Kidney (tissue), 14 donors: ENCODE data around the gene GNG7. TPM values are rescaled to one million over a fixed set of nuclear protein-coding genes. Genes with fewer than 3 reads are reported as not detected.
"Not testable (repeated sequence)": the region's sequence is repeated elsewhere in the genome, so short reads cannot be mapped to it uniquely, and the experiment has no call there.

ENCODE experiments used
- DNase-seq, 5 donors: peaks; one replicate each; pipeline ENCODE4 v3.0.0-alpha.2; 2013 to 2020
- FAIRE-seq: peaks from 2 replicates; lab custom pipeline; 2012; peaks lifted over from hg19 to GRCh38; lab: Jason Lieb, UNC
- H3K27ac ChIP-seq, 2 donors: one replicate each; pipeline ENCODE4 v1.7.0; 2013; ENCODE audit warnings: low read depth in 2 of 2, low read length in 2 of 2, inconsistent platforms in 1 of 2
- H3K27me3 ChIP-seq: one replicate; pipeline ENCODE4 v1.7.1; 2013; ENCODE audit warnings: low read length, inconsistent platforms; ENCODE audit not compliant: control insufficient read depth, insufficient read depth
- H3K36me3 ChIP-seq, 3 donors: one replicate each; pipeline versions ENCODE4 v1.7.0 to v1.7.1; 2013; ENCODE audit warnings: low read length in 3 of 3, control low read depth in 1 of 3, inconsistent platforms in 1 of 3; ENCODE audit not compliant: insufficient read depth in 3 of 3, control insufficient read depth in 2 of 3
- H3K4me1 ChIP-seq, 3 donors: one replicate each; pipeline versions ENCODE4 v1.7.0 to v1.7.1; 2013; ENCODE audit warnings: low read length in 3 of 3, inconsistent platforms in 1 of 3, low read depth in 1 of 3; ENCODE audit not compliant: control insufficient read depth in 2 of 3, insufficient read depth in 2 of 3
- H3K4me3 ChIP-seq, 3 donors: one replicate each; pipeline versions ENCODE4 v1.7.0 to v1.8.1; 2013; ENCODE audit warnings: low read length in 3 of 3, control low read depth in 1 of 3, inconsistent platforms in 1 of 3
- H3K9ac ChIP-seq, 3 donors: one replicate each; pipeline versions ENCODE4 v1.7.0 to v1.7.1; 2013; ENCODE audit warnings: low read length in 3 of 3, control low read depth in 1 of 3, inconsistent platforms in 1 of 3
- H3K9me3 ChIP-seq, 3 donors: one replicate each; pipeline versions ENCODE4 v1.7.0 to v1.7.1; 2013; ENCODE audit warnings: low read length in 3 of 3, control low read depth in 1 of 3, inconsistent platforms in 1 of 3; ENCODE audit not compliant: control insufficient read depth in 2 of 3, insufficient read depth in 1 of 3
- intact Hi-C: fragments of 100-400 bp; cut with DNase I; formaldehyde crosslinking; loops from one replicate; pipeline ENCODE4 v1.11.1; 2022
- polyA plus RNA-seq: library from polyadenylated mRNA; stranded (reverse); fragments of 350-450 nt; fragmentation: Illumina TruSeq; extraction: RNeasy Lipid Tissue Mini Kit (QIAGEN cat#74804); gene quantifications from one replicate; pipeline ENCODE4 v1.2.3, GENCODE V29; 2014; ENCODE audit warnings: low read depth, low replicate concordance; ENCODE audit not compliant: insufficient read depth
- total RNA-seq: library from RNA; stranded (reverse); fragmentation: NEBNext Ultra II Directional; extraction: Animal tissue kit (Norgen Biotek cat#: 25700); gene quantifications from one replicate; pipeline ENCODE4 v1.2.1, GENCODE V29; 2021
- TF ChIP-seq, protein P1 (sequence below): IDR thresholded peaks from 3 replicates; pipeline ENCODE4 v1.5.1; 2012; ENCODE audit warnings: mild to moderate bottlenecking, moderate library complexity, borderline replicate concordance; ENCODE audit not compliant: insufficient read depth; ENCODE audit errors: extremely low read depth
- donor health status: control.
- donor health status: control.
- donor health status: control.
- donor health status: control.
- donor health status: control.
- donor health status: DM: yes; HTN: yes; CAD: no.
- donor health status: Normal renal cell carcinoma (clear cell type).

Gene GNG7
- total and polyA plus RNA-seq, 2 donors from 2014 or later: 9.9 to 13.4 TPM

DNA sequence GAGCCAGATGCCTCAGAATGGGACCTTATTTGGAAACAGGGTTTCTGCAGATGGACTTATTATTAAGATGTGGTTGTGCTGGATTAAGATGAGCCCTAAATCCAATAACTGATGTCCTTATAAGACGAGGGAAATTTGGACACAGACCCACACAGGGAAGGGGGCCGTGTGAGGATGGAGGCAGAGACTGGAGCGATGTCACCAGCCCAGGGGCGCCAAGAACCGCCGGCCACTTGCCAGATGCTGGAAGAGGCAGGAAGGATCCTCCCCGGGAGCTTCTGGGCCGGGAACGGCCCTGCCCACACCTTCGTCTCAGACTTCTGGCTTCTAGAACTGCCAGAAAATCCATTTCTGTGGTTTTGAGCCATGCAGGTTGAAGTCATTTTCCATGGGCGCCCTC, 26.6 kb downstream of the GNG7 start:
- intact Hi-C loops: no loop called here
- H3K9ac ChIP-seq: no peak overlapping the region
- H3K4me3 ChIP-seq: no peak overlapping the region
- no peak for DNase-seq
- H3K4me1 ChIP-seq: peaks cover 0 to 2% (median 0%) of the 10 kb centered on the region in 3 donors
- TF ChIP-seq, protein P1, sequence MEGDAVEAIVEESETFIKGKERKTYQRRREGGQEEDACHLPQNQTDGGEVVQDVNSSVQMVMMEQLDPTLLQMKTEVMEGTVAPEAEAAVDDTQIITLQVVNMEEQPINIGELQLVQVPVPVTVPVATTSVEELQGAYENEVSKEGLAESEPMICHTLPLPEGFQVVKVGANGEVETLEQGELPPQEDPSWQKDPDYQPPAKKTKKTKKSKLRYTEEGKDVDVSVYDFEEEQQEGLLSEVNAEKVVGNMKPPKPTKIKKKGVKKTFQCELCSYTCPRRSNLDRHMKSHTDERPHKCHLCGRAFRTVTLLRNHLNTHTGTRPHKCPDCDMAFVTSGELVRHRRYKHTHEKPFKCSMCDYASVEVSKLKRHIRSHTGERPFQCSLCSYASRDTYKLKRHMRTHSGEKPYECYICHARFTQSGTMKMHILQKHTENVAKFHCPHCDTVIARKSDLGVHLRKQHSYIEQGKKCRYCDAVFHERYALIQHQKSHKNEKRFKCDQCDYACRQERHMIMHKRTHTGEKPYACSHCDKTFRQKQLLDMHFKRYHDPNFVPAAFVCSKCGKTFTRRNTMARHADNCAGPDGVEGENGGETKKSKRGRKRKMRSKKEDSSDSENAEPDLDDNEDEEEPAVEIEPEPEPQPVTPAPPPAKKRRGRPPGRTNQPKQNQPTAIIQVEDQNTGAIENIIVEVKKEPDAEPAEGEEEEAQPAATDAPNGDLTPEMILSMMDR: no peak
- no peak for FAIRE-seq
- H3K27ac ChIP-seq: no peak overlapping the region
- H3K27me3 ChIP-seq: no peaks in the 10 kb centered on the region
- H3K36me3 ChIP-seq: no peaks in the 10 kb centered on the region
- H3K9me3 ChIP-seq: no peaks in the 10 kb centered on the region

DNA sequence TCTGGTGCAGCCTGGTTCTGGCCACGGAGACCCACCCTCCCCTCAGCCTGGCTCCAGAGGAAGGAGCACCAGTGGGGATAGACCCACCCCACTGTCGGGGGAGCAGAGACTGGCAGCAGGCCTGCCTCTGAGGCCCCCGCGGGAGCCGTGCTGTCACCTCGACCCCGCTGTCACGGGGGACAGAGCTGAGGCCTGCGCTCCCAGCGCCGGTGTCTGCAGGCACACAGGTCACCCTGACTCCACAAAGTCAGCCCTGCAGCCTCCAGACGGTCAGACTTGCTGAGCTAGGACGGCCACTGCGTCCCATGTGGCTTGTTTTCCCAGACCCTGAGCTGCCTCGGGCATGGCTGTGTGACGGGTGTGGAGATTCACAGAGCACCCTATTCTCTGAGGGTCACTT, 32.3 kb downstream of the GNG7 start:
- Histone ChIP-seq H3K36me3 (no peaks in the 10 kb centered on the region), H3K4me3 (no peak overlapping the region), H3K27me3 (no peaks in the 10 kb centered on the region), H3K9me3 (no peaks in the 10 kb centered on the region), H3K27ac (no peak overlapping the region), H3K4me1 (peaks cover 0 to under 1% (median 0%) of the 10 kb centered on the region in 3 donors), H3K9ac (no peak overlapping the region)
- intact Hi-C loops: no loop called here
- no peak for FAIRE-seq
- no peak for DNase-seq
- TF ChIP-seq, protein P1: no peak

DNA sequence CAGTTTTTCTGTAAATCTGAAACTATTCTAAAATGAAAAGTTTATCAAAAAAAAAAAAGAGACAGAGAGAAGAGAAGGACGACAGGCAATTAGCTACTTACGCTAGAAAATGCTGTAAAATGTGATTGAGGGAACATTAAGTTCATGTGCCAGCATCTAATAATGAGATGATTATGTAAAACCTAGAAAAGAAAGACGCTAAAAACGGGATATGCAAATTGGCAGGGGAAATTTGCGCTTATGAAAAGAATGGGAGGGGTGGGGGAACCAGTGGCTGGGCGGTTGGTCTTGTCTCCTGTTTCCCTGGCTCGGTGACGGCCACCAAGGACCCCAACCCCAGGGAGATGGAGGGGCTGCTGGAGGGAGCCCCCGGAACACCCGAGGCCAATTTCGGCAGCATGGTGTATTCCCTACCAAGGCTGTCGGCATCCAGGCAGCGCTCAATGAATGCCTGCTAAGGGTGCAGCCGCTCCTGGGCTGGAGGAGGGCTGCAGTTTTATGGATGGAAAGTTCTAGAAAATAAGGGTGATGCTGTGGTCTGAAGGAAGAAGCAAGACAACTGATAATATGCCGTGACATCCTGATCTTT, 34.2 kb downstream of the GNG7 start:
- H3K27me3 ChIP-seq: no peaks in the 10 kb centered on the region
- H3K4me1 ChIP-seq: peaks cover 0 to 5% (median 4%) of the 10 kb centered on the region in 3 donors
- no peak overlapping the region for H3K4me3 ChIP-seq
- no peaks in the 10 kb centered on the region for H3K36me3 ChIP-seq
- no peak overlapping the region for H3K9ac ChIP-seq
- H3K9me3 ChIP-seq: no peaks in the 10 kb centered on the region
- DNase-seq (no peak), FAIRE-seq (no peak)
- no peak overlapping the region for H3K27ac ChIP-seq
- TF ChIP-seq, protein P1: no peak
- intact Hi-C loops: no loop called here

DNA sequence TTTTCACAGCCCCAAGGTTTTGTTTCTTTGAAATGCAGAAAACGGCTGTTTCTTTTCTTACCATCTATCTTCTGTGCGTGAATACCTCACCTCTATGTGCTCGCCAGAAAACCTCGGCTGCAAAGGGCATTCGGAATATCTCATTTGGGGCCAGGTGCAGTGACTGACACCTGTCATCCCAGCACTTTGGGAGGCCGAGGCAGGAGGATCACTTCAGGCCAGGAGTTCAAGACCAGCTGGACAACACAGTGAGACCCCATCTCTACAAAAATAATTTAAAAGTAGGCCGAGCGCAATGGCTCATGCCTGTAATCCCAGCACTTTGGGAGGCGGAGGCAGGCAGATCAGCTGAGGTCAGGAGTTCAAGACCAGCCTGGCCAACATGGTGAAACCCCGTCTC, 35.1 kb downstream of the GNG7 start:
- H3K27ac ChIP-seq, intact Hi-C loops, H3K9me3 ChIP-seq, H3K4me3 ChIP-seq, H3K27me3 ChIP-seq, FAIRE-seq, H3K4me1 ChIP-seq, H3K36me3 ChIP-seq, DNase-seq, H3K9ac ChIP-seq: not testable (repeated sequence)
